Transverse colon (tissue), 4 donors: Measurements from ENCODE around the gene PHRF1.

Experiments used
- CTCF ChIP-seq, 5 experiments: fragments of 200-600 bp in 3 of 5; fragments of 450-650 bp in 2 of 5; sonication (generic) in 3 of 5; IDR thresholded peaks; 1 replicate in 2 of 5; 2 replicates in 3 of 5; pipeline ENCODE4 v1.5.1; 2016 to 2017; ENCODE audit warnings: antibody characterized with exemption in 5 of 5, inconsistent platforms in 3 of 5, mild to moderate bottlenecking in 2 of 5, moderate library complexity in 1 of 5
- EP300 ChIP-seq: sonication (generic); formaldehyde crosslinking; IDR thresholded peaks from one replicate; pipeline ENCODE4 v1.6.1; 2017; ENCODE audit warnings: antibody characterized with exemption, low read depth
- POLR2A ChIP-seq: fragments of 450-650 bp; IDR thresholded peaks from one replicate; pipeline ENCODE4 v1.6.1; 2016; ENCODE audit warnings: antibody characterized with exemption, mild to moderate bottlenecking, moderate library complexity
- POLR2AphosphoS5 ChIP-seq, 3 donors: sonication (generic); formaldehyde crosslinking; IDR thresholded peaks; one replicate each; pipeline ENCODE4 v1.6.1; 2016; ENCODE audit warnings: antibody characterized with exemption in 3 of 3

- no peak for TF ChIP-seq CTCF (IDR thresholded peaks at IDR 0.05)
- TF ChIP-seq POLR2A = no peak
- no peak for TF ChIP-seq EP300
- TF ChIP-seq POLR2AphosphoS5 (IDR thresholded peaks at IDR 0.05) = no peak
Observed at GRCh38 chr11:612961-613300, 36.7 kb downstream of the PHRF1 start.
